Amniotic epithelial cell (primary cell): ENCODE measurements around the gene PNMA6F.
"Not testable (repeated sequence)": the region's sequence is repeated elsewhere in the genome, so short reads cannot be mapped to it uniquely, and the experiment has no call there.

Source experiments
- DNase-seq: peaks from one replicate; pipeline ENCODE4 v3.0.0-alpha.2; 2010; ENCODE audit warnings: low read depth

PNMA6F gene

DNA sequence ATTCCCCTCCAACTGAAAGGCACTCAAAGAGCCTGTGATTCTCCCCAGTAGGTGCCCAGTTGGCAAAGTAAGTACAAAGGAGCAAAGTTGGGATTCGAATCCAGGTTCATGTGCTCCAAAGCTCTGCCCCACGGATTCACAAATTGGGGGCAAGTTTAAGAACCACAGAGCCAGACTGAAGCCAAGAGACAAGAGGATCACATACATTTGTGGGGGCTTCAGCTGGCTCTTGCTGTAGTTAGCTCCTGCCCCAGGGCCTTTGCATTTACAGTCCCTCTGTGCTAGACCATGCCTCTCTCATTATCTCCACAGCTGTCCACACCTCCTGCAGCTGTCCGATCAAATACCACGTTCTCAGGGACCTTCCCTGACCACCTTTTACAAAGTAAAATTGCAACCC lies 18.8 kb downstream of the PNMA6F start:
- DNase-seq: no peak

GRCh38 chrX:153301746-153302145 lies 19.8 kb downstream of the PNMA6F start:
- peak; percentile 2 for DNase-seq

- DNase-seq: no peak
Measured at GRCh38 chrX:153299855-153300254, 21.7 kb downstream of the PNMA6F start.

DNA sequence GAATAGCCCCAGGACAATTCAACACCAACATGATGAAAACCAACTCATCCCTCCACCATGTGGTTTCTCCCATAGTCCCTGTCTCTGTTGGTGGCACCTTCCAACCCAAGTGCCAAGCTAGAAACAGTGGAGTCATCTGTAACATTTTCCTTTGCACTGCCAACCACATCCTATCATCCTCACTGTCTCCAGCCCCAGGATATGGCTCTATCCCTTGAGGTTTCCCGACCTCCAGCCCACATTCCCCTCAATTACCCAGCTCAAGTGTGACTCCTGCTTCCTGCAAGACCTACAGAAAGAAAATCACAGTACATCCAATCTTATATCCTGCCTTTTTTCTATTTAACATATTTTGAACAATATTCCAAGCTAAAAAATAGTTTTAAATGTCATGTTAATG lies 24.2 kb downstream of the PNMA6F start:
- no peak for DNase-seq

DNA sequence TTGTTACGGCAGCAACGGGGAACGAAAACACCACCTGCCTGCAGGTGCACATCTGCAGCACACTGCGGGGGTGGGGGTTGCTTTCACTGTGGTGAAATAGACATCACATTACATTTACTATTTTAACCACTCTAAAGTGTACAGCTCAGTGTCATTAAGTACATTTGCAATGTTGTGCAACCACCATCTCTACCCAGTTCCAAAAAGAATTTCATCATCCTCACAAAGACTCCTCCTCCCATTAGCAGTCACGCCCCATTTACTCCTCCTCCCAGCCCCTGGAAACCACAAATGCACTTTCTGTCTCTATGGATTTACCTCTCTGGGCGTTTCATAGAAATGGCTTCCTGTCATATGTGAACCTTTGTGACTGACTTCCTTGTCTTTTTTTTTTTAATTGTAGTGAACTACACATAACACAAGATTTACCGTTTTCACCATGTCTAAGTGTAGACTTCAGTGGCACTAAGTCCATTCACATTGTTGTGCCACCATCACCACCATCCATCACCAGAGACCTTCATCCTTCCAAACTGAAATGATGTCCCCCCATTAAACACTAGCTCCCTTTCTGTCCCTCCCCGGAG lies 28.0 kb downstream of the PNMA6F start:
- not testable (repeated sequence) for DNase-seq

DNA sequence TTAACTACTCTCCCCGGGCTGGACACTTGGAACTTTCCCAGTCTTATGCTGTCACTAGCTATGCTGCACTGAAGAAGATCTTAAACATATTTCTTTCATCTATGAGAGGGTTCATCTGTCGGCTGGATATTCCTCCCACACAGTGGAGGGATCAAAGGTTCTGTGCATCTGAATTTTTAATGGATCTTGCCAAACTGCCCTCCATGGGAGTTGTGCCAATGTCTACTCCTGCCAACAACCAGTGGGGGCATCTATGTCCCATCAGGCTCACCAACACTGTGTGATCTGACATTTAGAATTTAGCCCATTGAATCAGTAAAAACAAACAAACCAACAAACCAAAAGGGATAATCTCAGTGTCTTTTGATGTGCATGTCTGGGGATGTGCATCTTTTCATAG lies 32.8 kb downstream of the PNMA6F start:
- DNase-seq: not testable (repeated sequence)

GRCh38 chrX:153285678-153286077 lies 35.9 kb downstream of the PNMA6F start:
- DNase-seq: not testable (repeated sequence)

DNA sequence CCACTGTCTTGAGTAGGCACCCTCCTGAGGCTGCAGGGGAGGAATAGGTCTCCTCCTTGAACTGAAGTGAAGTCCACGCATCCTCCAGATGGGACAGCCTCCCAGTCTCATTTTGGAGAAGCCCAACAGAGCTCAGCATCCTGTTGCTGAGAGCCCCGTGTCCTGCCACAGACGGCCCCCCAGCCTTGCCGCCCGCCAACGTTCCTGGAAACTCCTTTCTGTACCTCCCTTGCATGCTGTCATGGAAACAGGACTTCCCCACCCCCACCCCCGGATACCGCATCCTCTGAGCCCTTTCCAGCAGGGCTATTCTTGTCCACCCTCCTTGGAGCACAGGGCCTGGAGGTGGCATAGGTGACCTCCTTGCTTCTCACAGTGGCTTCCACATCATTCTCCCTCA lies 37.6 kb downstream of the PNMA6F start:
- not testable (repeated sequence) for DNase-seq

DNA sequence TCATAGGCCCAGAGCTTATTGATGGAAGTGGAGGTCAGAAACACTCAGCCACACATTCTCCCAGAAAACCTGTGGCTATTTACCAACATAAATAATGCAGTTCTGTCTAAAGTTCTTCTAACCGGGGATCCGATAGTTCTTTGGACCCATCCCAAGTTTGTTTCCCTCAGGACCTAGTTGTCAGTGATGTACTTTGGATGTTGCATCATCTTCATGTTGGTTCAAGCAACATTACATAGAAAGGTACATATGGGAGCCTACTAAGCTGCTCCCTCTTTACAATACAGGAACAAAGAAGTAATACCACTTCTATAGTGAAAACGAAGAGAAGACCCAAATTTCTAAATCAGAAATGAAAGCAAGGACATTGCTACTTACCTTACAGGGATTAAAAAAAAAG lies 39.8 kb downstream of the PNMA6F start:
- not testable (repeated sequence) for DNase-seq

DNA sequence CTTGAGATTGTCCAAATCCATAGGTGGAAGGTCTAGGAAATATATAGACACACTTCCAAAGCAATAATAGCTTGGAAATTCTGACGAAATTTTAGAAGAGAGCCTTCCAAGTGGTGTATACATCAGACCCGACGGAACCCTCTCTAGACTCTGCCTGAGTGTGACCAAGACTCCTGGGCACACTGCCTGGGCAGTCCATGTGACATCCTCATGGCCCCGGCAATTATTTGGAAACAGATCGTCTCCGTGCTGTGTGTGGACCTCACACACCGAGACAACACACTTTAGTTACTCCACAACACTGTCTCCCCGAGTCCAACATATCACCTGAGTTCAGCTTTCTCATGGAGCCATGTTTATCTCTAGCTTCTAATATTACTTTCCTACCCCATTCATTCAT lies 42.3 kb downstream of the PNMA6F start:
- not testable (repeated sequence) for DNase-seq

GRCh38 chrX:153276049-153276448 lies 45.5 kb downstream of the PNMA6F start:
- not testable (repeated sequence) for DNase-seq

GRCh38 chrX:153275418-153275817 lies 46.1 kb downstream of the PNMA6F start:
- not testable (repeated sequence) for DNase-seq

- DNase-seq: not testable (repeated sequence)
Measured at GRCh38 chrX:153272584-153272983, 49.0 kb downstream of the PNMA6F start.

GRCh38 chrX:153272070-153272469 lies 49.5 kb downstream of the PNMA6F start:
- not testable (repeated sequence) for DNase-seq
